ENCODE measurements around the gene CCDC142.

- TF ChIP-seq CTCF (IDR thresholded peaks at IDR 0.05) (no peak), EP300 (IDR thresholded peaks at IDR 0.05) (no peak), POLR2AphosphoS5 (IDR thresholded peaks at IDR 0.05) (peak; percentile 6 to 93 (median 84)), POLR2A (IDR thresholded peaks at IDR 0.05) (peak; percentile 48 to 73)
Observed at GRCh38 chr2:74529357-74530238, 46.8 kb upstream of the CCDC142 start, which contains the start of the genes AUP1 and HTRA2.
